NCI-H69 (cell line): ENCODE measurements around the gene ZNF780A.
"Not testable (repeated sequence)": the region's sequence is repeated elsewhere in the genome, so short reads cannot be mapped to it uniquely, and the experiment has no call there.

Source experiments
- DNase-seq: peaks from one replicate; lab custom pipeline; 2025; lab: John Stamatoyannopoulos, UW

Gene ZNF780A

GRCh38 chr19:40084948-40085347, 5.8 kb downstream of the ZNF780A start:
- no peak for DNase-seq

GRCh38 chr19:40081411-40081810, 9.3 kb downstream of the ZNF780A start:
- DNase-seq: no peak

GRCh38 chr19:40080289-40080688, 10.5 kb downstream of the ZNF780A start:
- no peak for DNase-seq

- DNase-seq: no peak
Observed at GRCh38 chr19:40078377-40078776, 12.4 kb downstream of the ZNF780A start.

- DNase-seq: no peak
Observed at GRCh38 chr19:40070058-40070457, 20.7 kb downstream of the ZNF780A start.

- DNase-seq: no peak
Observed at GRCh38 chr19:40059624-40060023, 31.1 kb downstream of the ZNF780A start.

GRCh38 chr19:40057166-40057565, 33.6 kb downstream of the ZNF780A start:
- no peak for DNase-seq

GRCh38 chr19:40056505-40056904, 34.2 kb downstream of the ZNF780A start:
- DNase-seq: no peak

GRCh38 chr19:40055832-40056504, 34.8 kb downstream of the ZNF780A start, which contains the start of gene ZNF780B:
TSS of gene ZNF780B (minus strand) at chr19:40056231. CDS start at chr19:40050332, 5,899 bp downstream.
- DNase-seq: peak; percentile 89

GRCh38 chr19:40055049-40055448, 35.7 kb downstream of the ZNF780A start:
- no peak for DNase-seq

GRCh38 chr19:40054632-40055031, 36.1 kb downstream of the ZNF780A start:
- no peak for DNase-seq

GRCh38 chr19:40053491-40053890, 37.3 kb downstream of the ZNF780A start:
- no peak for DNase-seq

- DNase-seq: not testable (repeated sequence)
Observed at GRCh38 chr19:40041718-40042117, 49.0 kb downstream of the ZNF780A start.

- not testable (repeated sequence) for DNase-seq
Observed at GRCh38 chr19:40038047-40038446, 52.7 kb downstream of the ZNF780A start.

- DNase-seq: no peak
Observed at GRCh38 chr19:40035996-40036395, 54.7 kb downstream of the ZNF780A start.

- no peak for DNase-seq
Observed at GRCh38 chr19:40033989-40034560, 56.7 kb downstream of the ZNF780A start.

GRCh38 chr19:40026597-40026970, 64.2 kb downstream of the ZNF780A start:
- DNase-seq: no peak

GRCh38 chr19:40025938-40026596, 64.7 kb downstream of the ZNF780A start:
- no peak for DNase-seq

GRCh38 chr19:40023969-40024368, 66.8 kb downstream of the ZNF780A start:
- no peak for DNase-seq
